HG03432 (cell line): ENCODE data around the gene RADIL.
A peak's percentile ranks its signal among the peaks of the same experiment; 100 is the strongest.
"Not testable (repeated sequence)": the region's sequence is repeated elsewhere in the genome, so short reads cannot be mapped to it uniquely, and the experiment has no call there.

Experiments
- ATAC-seq: cut with Tn5 transposase; IDR thresholded peaks from one replicate; pipeline ENCODE4 v1.9.1; 2021; ENCODE audit warnings: mild to moderate bottlenecking, moderate library complexity; ENCODE audit not compliant: unreplicated experiment

RADIL gene

GRCh38 chr7:4883372-4884144 is at the start of gene RADIL:
TSS of gene RADIL (minus strand) at chr7:4883716. CDS start at chr7:4878139, 5,577 bp downstream.
- peak; percentile 83 for ATAC-seq

- no peak for ATAC-seq
Measured at GRCh38 chr7:4931943-4932342, 48.4 kb upstream of the RADIL start.

- ATAC-seq: no peak
Measured at GRCh38 chr7:4929005-4929404, 45.5 kb upstream of the RADIL start.

- no peak for ATAC-seq
Measured at GRCh38 chr7:4928445-4928844, 44.9 kb upstream of the RADIL start.

GRCh38 chr7:4919969-4920766 is 36.7 kb upstream of the RADIL start:
- no peak for ATAC-seq

GRCh38 chr7:4916113-4916512 is 32.6 kb upstream of the RADIL start:
- ATAC-seq: no peak

- ATAC-seq: no peak
Measured at GRCh38 chr7:4911111-4911828, 27.8 kb upstream of the RADIL start.

GRCh38 chr7:4906682-4907081 is 23.2 kb upstream of the RADIL start:
- ATAC-seq: no peak

GRCh38 chr7:4905171-4905570 is 21.7 kb upstream of the RADIL start:
- ATAC-seq: no peak

GRCh38 chr7:4904346-4904745 is 20.8 kb upstream of the RADIL start:
- ATAC-seq: no peak

- no peak for ATAC-seq
Measured at GRCh38 chr7:4895766-4896165, 12.2 kb upstream of the RADIL start.

- ATAC-seq: no peak
Measured at GRCh38 chr7:4894482-4894881, 11.0 kb upstream of the RADIL start.

GRCh38 chr7:4893929-4894475 is 10.5 kb upstream of the RADIL start:
- no peak for ATAC-seq

GRCh38 chr7:4893188-4893587 is 9.7 kb upstream of the RADIL start:
- not testable (repeated sequence) for ATAC-seq

- not testable (repeated sequence) for ATAC-seq
Measured at GRCh38 chr7:4891522-4891921, 8.0 kb upstream of the RADIL start.

GRCh38 chr7:4889682-4890081 is 6.2 kb upstream of the RADIL start:
- no peak for ATAC-seq

- ATAC-seq: no peak
Measured at GRCh38 chr7:4888161-4888560, 4.6 kb upstream of the RADIL start.

GRCh38 chr7:4886671-4887070 is 3.2 kb upstream of the RADIL start:
- no peak for ATAC-seq

- ATAC-seq: no peak
Measured at GRCh38 chr7:4885317-4885807, 1.8 kb upstream of the RADIL start.

- no peak for ATAC-seq
Measured at GRCh38 chr7:4884164-4884563, 648 bp upstream of the RADIL start.

GRCh38 chr7:4883033-4883371 is 514 bp downstream of the RADIL start:
- ATAC-seq: no peak
